Liver (tissue), 9 donors: ENCODE measurements around the gene FARP1. TPM values are rescaled to one million over a fixed set of nuclear protein-coding genes. Genes with fewer than 3 reads are reported as not detected.

Experiments used
- DNase-seq: peaks from one replicate; pipeline ENCODE4 v3.0.0-alpha.2; 2017; ENCODE audit warnings: low spot score
- H3K27ac ChIP-seq, 2 donors: one replicate each; pipeline ENCODE4 v1.7.0; 2013; ENCODE audit warnings: inconsistent platforms in 2 of 2, low read length in 2 of 2, control low read depth in 1 of 2, low read depth in 1 of 2, mild to moderate bottlenecking in 1 of 2
- H3K27me3 ChIP-seq, 4 donors: one replicate each; pipeline versions ENCODE4 v1.6.1 to v1.7.0; 2013; ENCODE audit warnings: low read length in 3 of 4, inconsistent platforms in 1 of 4, mild to moderate bottlenecking in 1 of 4, moderate library complexity in 1 of 4; ENCODE audit not compliant: control insufficient read depth in 4 of 4, insufficient read depth in 4 of 4
- H3K36me3 ChIP-seq, 4 donors: one replicate each; pipeline versions ENCODE4 v1.6.1 to v1.7.0; 2013; ENCODE audit warnings: low read length in 3 of 4, mild to moderate bottlenecking in 3 of 4, low read depth in 1 of 4, moderate library complexity in 1 of 4; ENCODE audit not compliant: control insufficient read depth in 4 of 4, insufficient read depth in 3 of 4
- H3K4me1 ChIP-seq, 4 donors: one replicate each; pipeline versions ENCODE4 v1.6.1 to v1.7.0; 2013; ENCODE audit warnings: low read length in 3 of 4, mild to moderate bottlenecking in 3 of 4, moderate library complexity in 1 of 4; ENCODE audit not compliant: control insufficient read depth in 4 of 4, insufficient read depth in 4 of 4
- H3K4me3 ChIP-seq, 3 donors: one replicate each; pipeline versions ENCODE4 v1.6.1 to v1.7.0; 2013; ENCODE audit warnings: low read length in 3 of 3, control low read depth in 1 of 3, low read depth in 1 of 3, mild to moderate bottlenecking in 1 of 3
- H3K9ac ChIP-seq, 2 donors: one replicate each; pipeline ENCODE4 v1.7.0; 2013; ENCODE audit warnings: low read length in 2 of 2, mild to moderate bottlenecking in 2 of 2, moderate library complexity in 2 of 2, control low read depth in 1 of 2, low read depth in 1 of 2
- H3K9me3 ChIP-seq, 4 donors: one replicate each; pipeline versions ENCODE4 v1.6.1 to v1.7.0; 2013; ENCODE audit warnings: low read length in 3 of 4; ENCODE audit not compliant: control insufficient read depth in 4 of 4
- FOXA1 ChIP-seq: IDR thresholded peaks from 2 replicates; pipeline ENCODE4 v1.6.1; 2016; ENCODE audit warnings: antibody characterized with exemption
- FOXA2 ChIP-seq: IDR thresholded peaks from 2 replicates; pipeline ENCODE4 v1.6.1; 2016; ENCODE audit warnings: antibody characterized with exemption
- GABPA ChIP-seq, 2 donors: IDR thresholded peaks in 1 of 2; conservative IDR thresholded peaks in 1 of 2; 2 replicates each; pipeline ENCODE4 v1.6.1; 2016; ENCODE audit warnings: antibody characterized with exemption in 2 of 2, mild to moderate bottlenecking in 1 of 2, moderate library complexity in 1 of 2
- HNF4A ChIP-seq, 2 donors: conservative IDR thresholded peaks; 2 replicates each; pipeline ENCODE4 v1.6.1; 2016; ENCODE audit warnings: antibody characterized with exemption in 2 of 2, mild to moderate bottlenecking in 2 of 2
- HNF4G ChIP-seq: IDR thresholded peaks from 2 replicates; pipeline ENCODE4 v1.6.1; 2016; ENCODE audit warnings: antibody characterized with exemption
- JUND ChIP-seq, 2 donors: IDR thresholded peaks; 2 replicates each; pipeline ENCODE4 v1.6.1; 2016; ENCODE audit warnings: antibody characterized with exemption in 2 of 2
- RAD21 ChIP-seq, 2 donors: IDR thresholded peaks; 2 replicates each; pipeline ENCODE4 v1.6.1; 2016; ENCODE audit warnings: antibody characterized with exemption in 2 of 2, mild to moderate bottlenecking in 2 of 2
- RXRA ChIP-seq, 2 donors: IDR thresholded peaks; 2 replicates each; pipeline ENCODE4 v1.6.1; 2017 to 2018; ENCODE audit warnings: antibody characterized with exemption in 2 of 2, mild to moderate bottlenecking in 1 of 2
- SP1 ChIP-seq: IDR thresholded peaks from 2 replicates; pipeline ENCODE4 v1.6.1; 2018; ENCODE audit warnings: antibody characterized with exemption, mild to moderate bottlenecking
- TAF1 ChIP-seq: conservative IDR thresholded peaks from 2 replicates; pipeline ENCODE4 v1.6.1; 2016; ENCODE audit warnings: antibody characterized with exemption, mild to moderate bottlenecking
- YY1 ChIP-seq: IDR thresholded peaks from 2 replicates; pipeline ENCODE4 v1.6.1; 2016; ENCODE audit warnings: antibody characterized with exemption, mild to moderate bottlenecking
- whole genome bisulfite sequencing: extraction: QIAGEN DNeasy Blood & Tissue Kit; methylation state at CpG from one replicate; pipeline ENCODE4 v1.1.7; 2013; 5-methylcytosine and 5-hydroxymethylcytosine counted together
- polyA plus RNA-seq, 2 donors: library from polyadenylated mRNA; stranded (reverse) in 1 of 2; unstranded in 1 of 2; fragments of 200-250 nt in 1 of 2; fragments of >200 nt in 1 of 2; fragmentation: Nextera tagmentation in 1 of 2; extraction: Ambion mirVana in 1 of 2; gene quantifications; one replicate each; pipeline versions ENCODE4 v1.2.1 to v1.2.3, GENCODE V29; 2013 to 2015
- total RNA-seq, 2 donors: library from RNA; depleted of rRNA; stranded (reverse); fragments of >200 nt; gene quantifications; one replicate each; pipeline ENCODE4 v1.2.3, GENCODE V29; 2014
- TF ChIP-seq, protein P1 (sequence below): IDR thresholded peaks from 2 replicates; pipeline ENCODE4 v1.6.1; 2016; ENCODE audit warnings: antibody characterized with exemption
- TF ChIP-seq, protein P2 (sequence below): IDR thresholded peaks from 2 replicates; pipeline ENCODE4 v1.6.1; 2016; ENCODE audit warnings: antibody characterized with exemption
- TF ChIP-seq, protein P3 (sequence below): IDR thresholded peaks from 2 replicates; pipeline ENCODE4 v1.6.1; 2016; ENCODE audit warnings: antibody characterized with exemption, mild to moderate bottlenecking
- TF ChIP-seq, protein P4 (sequence below): IDR thresholded peaks from 2 replicates; pipeline ENCODE4 v1.6.1; 2016; ENCODE audit warnings: antibody characterized with exemption
- donor health status: healthy.
- donor health status: healthy.
- donor health status: healthy.
- donor health status: healthy.
- donor health status: healthy.

Gene FARP1
- total and polyA plus RNA-seq, 4 donors: 28.4 to 62.6 (median 39.8) TPM

DNA sequence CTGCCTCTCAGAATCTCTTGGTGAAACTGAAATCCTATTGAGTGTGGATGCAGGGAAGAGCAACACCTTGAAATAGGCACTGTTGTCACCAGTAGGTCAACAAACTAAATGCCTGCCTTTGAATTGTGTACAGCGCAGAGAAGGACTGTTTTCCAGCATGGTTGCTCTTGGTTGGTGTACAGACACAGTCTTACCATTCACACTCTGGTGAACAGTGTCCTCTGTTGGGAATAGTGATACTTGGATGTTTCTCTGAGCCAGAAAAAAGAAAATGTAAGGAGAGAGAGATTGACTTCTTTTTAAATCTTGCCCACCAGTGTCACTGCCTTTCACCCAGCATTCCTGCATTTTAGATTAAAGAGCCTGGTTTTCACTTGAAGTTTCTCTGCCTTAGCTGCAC is 254.3 kb downstream of the FARP1 start:
- no peaks in the 10 kb centered on the region for H3K27me3 ChIP-seq
- H3K4me3 ChIP-seq: no peak overlapping the region
- DNase-seq: no peak
- TF ChIP-seq HNF4G (no peak), HNF4A (conservative IDR thresholded peaks at IDR 0.05) (no peak), RAD21 (IDR thresholded peaks at IDR 0.05) (peak; percentile 61 to 65)
- H3K27ac ChIP-seq: no peak overlapping the region
- H3K4me1 ChIP-seq: no peaks in the 10 kb centered on the region
- WGBS: 98% methylated on average over 1 of the region's 1 CpG
- no peak overlapping the region for H3K9ac ChIP-seq
- H3K9me3 ChIP-seq: no peaks in the 10 kb centered on the region
- peaks cover 10 to 35% (median 25%) of the 10 kb centered on the region in 4 donors for H3K36me3 ChIP-seq

DNA sequence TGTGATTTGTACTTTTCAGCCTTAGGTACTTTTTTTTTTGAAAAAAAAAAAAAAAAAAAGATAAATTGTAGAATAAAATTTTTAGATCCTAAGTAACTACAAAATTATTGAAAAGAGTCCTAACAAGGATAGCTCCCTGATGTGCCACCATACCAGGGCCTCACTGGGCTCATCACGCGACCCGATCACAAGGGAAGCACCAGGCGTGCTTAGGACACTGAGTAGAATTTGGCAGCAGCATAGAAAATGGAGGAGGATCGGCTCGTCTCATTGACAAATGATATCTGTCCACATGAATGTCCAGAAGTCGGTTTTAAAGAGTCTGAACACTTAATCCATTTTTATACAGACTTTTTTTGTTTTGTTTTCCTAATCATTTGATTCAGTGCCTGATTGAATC is 255.0 kb downstream of the FARP1 start:
- Histone ChIP-seq H3K4me1 (no peaks in the 10 kb centered on the region), H3K27me3 (no peaks in the 10 kb centered on the region), H3K9ac (no peak overlapping the region), H3K9me3 (no peaks in the 10 kb centered on the region), H3K36me3 (peaks cover 9 to 34% (median 25%) of the 10 kb centered on the region in 4 donors), H3K27ac (no peak overlapping the region), H3K4me3 (no peak overlapping the region)
- DNase-seq: no peak
- 86% methylated on average over 7 of the region's 7 CpGs for WGBS
- TF ChIP-seq, protein P1, sequence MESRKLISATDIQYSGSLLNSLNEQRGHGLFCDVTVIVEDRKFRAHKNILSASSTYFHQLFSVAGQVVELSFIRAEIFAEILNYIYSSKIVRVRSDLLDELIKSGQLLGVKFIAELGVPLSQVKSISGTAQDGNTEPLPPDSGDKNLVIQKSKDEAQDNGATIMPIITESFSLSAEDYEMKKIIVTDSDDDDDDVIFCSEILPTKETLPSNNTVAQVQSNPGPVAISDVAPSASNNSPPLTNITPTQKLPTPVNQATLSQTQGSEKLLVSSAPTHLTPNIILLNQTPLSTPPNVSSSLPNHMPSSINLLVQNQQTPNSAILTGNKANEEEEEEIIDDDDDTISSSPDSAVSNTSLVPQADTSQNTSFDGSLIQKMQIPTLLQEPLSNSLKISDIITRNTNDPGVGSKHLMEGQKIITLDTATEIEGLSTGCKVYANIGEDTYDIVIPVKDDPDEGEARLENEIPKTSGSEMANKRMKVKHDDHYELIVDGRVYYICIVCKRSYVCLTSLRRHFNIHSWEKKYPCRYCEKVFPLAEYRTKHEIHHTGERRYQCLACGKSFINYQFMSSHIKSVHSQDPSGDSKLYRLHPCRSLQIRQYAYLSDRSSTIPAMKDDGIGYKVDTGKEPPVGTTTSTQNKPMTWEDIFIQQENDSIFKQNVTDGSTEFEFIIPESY: no peak
- TF ChIP-seq SP1: no peak

DNA sequence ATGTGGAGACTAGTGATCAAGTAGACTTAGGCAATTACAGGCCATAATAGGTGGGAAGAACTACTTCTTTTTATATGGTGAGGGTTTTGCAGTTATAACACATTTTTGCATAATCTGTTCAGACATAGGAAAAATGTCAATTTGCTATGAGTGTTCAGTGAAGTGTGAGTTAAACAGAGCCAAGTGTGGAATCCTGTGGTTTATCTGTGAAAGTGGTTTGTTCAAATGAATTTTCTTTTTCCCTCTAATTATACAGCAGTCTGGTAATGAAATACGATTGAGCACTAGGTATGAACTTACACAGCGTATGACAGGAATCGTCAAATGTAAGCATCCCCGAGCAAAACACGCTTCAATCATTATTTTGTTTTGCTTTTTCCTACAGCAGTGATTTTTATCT is 255.7 kb downstream of the FARP1 start:
- WGBS: 86% methylated on average over 5 of the region's 5 CpGs
- Histone ChIP-seq H3K27me3 (no peaks in the 10 kb centered on the region), H3K27ac (no peak overlapping the region), H3K9ac (no peak overlapping the region), H3K9me3 (no peaks in the 10 kb centered on the region), H3K36me3 (peaks cover 10 to 33% (median 24%) of the 10 kb centered on the region in 4 donors), H3K4me3 (no peak overlapping the region), H3K4me1 (no peaks in the 10 kb centered on the region)
- TF ChIP-seq SP1: no peak
- TF ChIP-seq FOXA1: no peak
- TF ChIP-seq RXRA (IDR thresholded peaks at IDR 0.05): no peak
- no peak for TF ChIP-seq TAF1
- no peak for TF ChIP-seq FOXA2
- no peak for TF ChIP-seq HNF4A (conservative IDR thresholded peaks at IDR 0.05)
- no peak for TF ChIP-seq GABPA (IDR thresholded peaks at IDR 0.05 in 1 of 2, conservative IDR thresholded peaks at IDR 0.05 in 1 of 2)
- TF ChIP-seq JUND (IDR thresholded peaks at IDR 0.05): no peak
- TF ChIP-seq, protein P2, sequence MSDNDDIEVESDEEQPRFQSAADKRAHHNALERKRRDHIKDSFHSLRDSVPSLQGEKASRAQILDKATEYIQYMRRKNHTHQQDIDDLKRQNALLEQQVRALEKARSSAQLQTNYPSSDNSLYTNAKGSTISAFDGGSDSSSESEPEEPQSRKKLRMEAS: no peak
- no peak for TF ChIP-seq YY1
- no peak for DNase-seq

DNA sequence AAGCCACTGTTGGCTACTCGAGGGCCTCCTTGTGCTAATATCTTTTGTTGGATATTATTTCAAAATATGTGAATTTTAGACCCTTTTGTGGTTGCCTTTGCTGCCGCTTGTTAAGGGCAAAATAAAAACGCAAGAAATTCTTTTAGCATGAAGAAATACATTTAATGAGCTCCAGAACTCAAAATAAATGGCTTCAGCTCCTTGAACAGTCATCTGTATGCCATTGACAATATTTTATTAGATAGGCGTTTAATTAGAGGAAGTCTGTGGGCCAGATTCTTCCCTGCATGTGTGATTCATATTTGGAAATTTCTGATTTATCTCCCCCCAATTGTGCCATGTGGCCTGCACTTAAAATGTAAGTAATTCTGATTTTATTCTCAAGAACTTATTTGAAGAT is 256.9 kb downstream of the FARP1 start:
- Histone ChIP-seq H3K27ac (no peak overlapping the region), H3K4me1 (no peaks in the 10 kb centered on the region), H3K9ac (no peak overlapping the region), H3K4me3 (no peak overlapping the region), H3K9me3 (no peaks in the 10 kb centered on the region), H3K27me3 (no peaks in the 10 kb centered on the region), H3K36me3 (peaks cover 9 to 29% (median 18%) of the 10 kb centered on the region in 4 donors)
- TF ChIP-seq GABPA (IDR thresholded peaks at IDR 0.05 in 1 of 2, conservative IDR thresholded peaks at IDR 0.05 in 1 of 2) (no peak), FOXA1 (no peak), YY1 (no peak), RAD21 (IDR thresholded peaks at IDR 0.05) (no peak), FOXA2 (no peak), TAF1 (no peak)
- TF ChIP-seq, protein P3, sequence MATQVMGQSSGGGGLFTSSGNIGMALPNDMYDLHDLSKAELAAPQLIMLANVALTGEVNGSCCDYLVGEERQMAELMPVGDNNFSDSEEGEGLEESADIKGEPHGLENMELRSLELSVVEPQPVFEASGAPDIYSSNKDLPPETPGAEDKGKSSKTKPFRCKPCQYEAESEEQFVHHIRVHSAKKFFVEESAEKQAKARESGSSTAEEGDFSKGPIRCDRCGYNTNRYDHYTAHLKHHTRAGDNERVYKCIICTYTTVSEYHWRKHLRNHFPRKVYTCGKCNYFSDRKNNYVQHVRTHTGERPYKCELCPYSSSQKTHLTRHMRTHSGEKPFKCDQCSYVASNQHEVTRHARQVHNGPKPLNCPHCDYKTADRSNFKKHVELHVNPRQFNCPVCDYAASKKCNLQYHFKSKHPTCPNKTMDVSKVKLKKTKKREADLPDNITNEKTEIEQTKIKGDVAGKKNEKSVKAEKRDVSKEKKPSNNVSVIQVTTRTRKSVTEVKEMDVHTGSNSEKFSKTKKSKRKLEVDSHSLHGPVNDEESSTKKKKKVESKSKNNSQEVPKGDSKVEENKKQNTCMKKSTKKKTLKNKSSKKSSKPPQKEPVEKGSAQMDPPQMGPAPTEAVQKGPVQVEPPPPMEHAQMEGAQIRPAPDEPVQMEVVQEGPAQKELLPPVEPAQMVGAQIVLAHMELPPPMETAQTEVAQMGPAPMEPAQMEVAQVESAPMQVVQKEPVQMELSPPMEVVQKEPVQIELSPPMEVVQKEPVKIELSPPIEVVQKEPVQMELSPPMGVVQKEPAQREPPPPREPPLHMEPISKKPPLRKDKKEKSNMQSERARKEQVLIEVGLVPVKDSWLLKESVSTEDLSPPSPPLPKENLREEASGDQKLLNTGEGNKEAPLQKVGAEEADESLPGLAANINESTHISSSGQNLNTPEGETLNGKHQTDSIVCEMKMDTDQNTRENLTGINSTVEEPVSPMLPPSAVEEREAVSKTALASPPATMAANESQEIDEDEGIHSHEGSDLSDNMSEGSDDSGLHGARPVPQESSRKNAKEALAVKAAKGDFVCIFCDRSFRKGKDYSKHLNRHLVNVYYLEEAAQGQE: no peak
- TF ChIP-seq, protein P4, sequence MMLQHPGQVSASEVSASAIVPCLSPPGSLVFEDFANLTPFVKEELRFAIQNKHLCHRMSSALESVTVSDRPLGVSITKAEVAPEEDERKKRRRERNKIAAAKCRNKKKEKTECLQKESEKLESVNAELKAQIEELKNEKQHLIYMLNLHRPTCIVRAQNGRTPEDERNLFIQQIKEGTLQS: no peak
- TF ChIP-seq, protein P2: no peak
- no peak for DNase-seq
- WGBS: 83% methylated on average over 4 of the region's 4 CpGs
